HPDE6-E6E7 (cell line): ENCODE measurements around the gene MEGF10.
A peak's percentile ranks its signal among the peaks of the same experiment; 100 is the strongest.
"Not testable (repeated sequence)": the region's sequence is repeated elsewhere in the genome, so short reads cannot be mapped to it uniquely, and the experiment has no call there.

ENCODE experiments used
- DNase-seq: peaks from one replicate; pipeline ENCODE4 v3.0.0; 2011; ENCODE audit warnings: missing footprints; ENCODE audit errors: extremely low spot score

The MEGF10 gene

GRCh38 chr5:127290019-127290945 is at the start of gene MEGF10:
Gene MEGF10, plus strand, starts transcription at chr5:127290796. Its CDS starts 40,513 bp downstream, at chr5:127331309.
- DNase-seq, result peak; percentile 21

GRCh38 chr5:127243011-127243410 is 47.6 kb upstream of the MEGF10 start:
- no peak for DNase-seq

GRCh38 chr5:127254729-127255284 is 35.8 kb upstream of the MEGF10 start:
- no peak for DNase-seq

GRCh38 chr5:127256886-127257597 is 33.6 kb upstream of the MEGF10 start:
- no peak for DNase-seq

GRCh38 chr5:127260686-127261085 is 29.9 kb upstream of the MEGF10 start:
- no peak for DNase-seq

- not testable (repeated sequence) for DNase-seq
Observed at GRCh38 chr5:127265473-127265872, 25.1 kb upstream of the MEGF10 start.

GRCh38 chr5:127268342-127268741 is 22.3 kb upstream of the MEGF10 start:
- not testable (repeated sequence) for DNase-seq

- DNase-seq, result not testable (repeated sequence)
Observed at GRCh38 chr5:127270713-127271112, 19.9 kb upstream of the MEGF10 start.

GRCh38 chr5:127275641-127276193 is 14.9 kb upstream of the MEGF10 start:
- DNase-seq, result no peak

GRCh38 chr5:127280491-127281220 is 9.9 kb upstream of the MEGF10 start:
- DNase-seq, result no peak

- DNase-seq, result no peak
Observed at GRCh38 chr5:127281609-127282008, 9.0 kb upstream of the MEGF10 start.

GRCh38 chr5:127288676-127289075 is 1.9 kb upstream of the MEGF10 start:
- no peak for DNase-seq

- DNase-seq, result no peak
Observed at GRCh38 chr5:127290946-127291693, 524 bp downstream of the MEGF10 start.

GRCh38 chr5:127292030-127292735 is 1.6 kb downstream of the MEGF10 start:
- DNase-seq, result no peak

GRCh38 chr5:127293373-127293772 is 2.8 kb downstream of the MEGF10 start:
- DNase-seq, result no peak

- DNase-seq, result no peak
Observed at GRCh38 chr5:127294829-127295228, 4.2 kb downstream of the MEGF10 start.

- DNase-seq, result no peak
Observed at GRCh38 chr5:127295454-127295853, 4.9 kb downstream of the MEGF10 start.

GRCh38 chr5:127296321-127296720 is 5.7 kb downstream of the MEGF10 start:
- peak; percentile 22 for DNase-seq

GRCh38 chr5:127296894-127297293 is 6.3 kb downstream of the MEGF10 start:
- DNase-seq, result not testable (repeated sequence)
